ENCODE results near the gene SRPK2.
"Not testable (repeated sequence)": the region's sequence is repeated elsewhere in the genome, so short reads cannot be mapped to it uniquely, and the experiment has no call there.

SRPK2 gene

GRCh38 chr7:105388356-105389087 is at the start of gene SRPK2:
Gene SRPK2 (minus strand): TSS chr7:105388921.
- peak; percentile 80 for TF ChIP-seq POLR2A (IDR thresholded peaks at IDR 0.05; ENCODE audit: low read depth, low read length)
- no peak for FAIRE-seq
- peak; percentile 86 for DNase-seq (ENCODE audit: insufficient read length, low spot score)

- no peak for FAIRE-seq
- no peak for TF ChIP-seq POLR2A (IDR thresholded peaks at IDR 0.05; ENCODE audit: low read depth, low read length)
- DNase-seq (ENCODE audit: insufficient read length, low spot score) = no peak
Measured at GRCh38 chr7:105438254-105438653, 49.5 kb upstream of the SRPK2 start.

GRCh38 chr7:105437356-105437755 is 48.6 kb upstream of the SRPK2 start:
- not testable (repeated sequence) for FAIRE-seq; DNase-seq (ENCODE audit: insufficient read length, low spot score)

- no peak for TF ChIP-seq POLR2A (IDR thresholded peaks at IDR 0.05; ENCODE audit: low read depth, low read length)
- DNase-seq (ENCODE audit: insufficient read length, low spot score) = no peak
- FAIRE-seq = no peak
Measured at GRCh38 chr7:105429746-105430612, 41.3 kb upstream of the SRPK2 start.

GRCh38 chr7:105426606-105427146 is 38.0 kb upstream of the SRPK2 start:
- FAIRE-seq (no peak), DNase-seq (ENCODE audit: insufficient read length, low spot score) (no peak)
- TF ChIP-seq POLR2A (IDR thresholded peaks at IDR 0.05; ENCODE audit: low read depth, low read length) = no peak

- TF ChIP-seq POLR2A (IDR thresholded peaks at IDR 0.05; ENCODE audit: low read depth, low read length) = no peak
- DNase-seq (ENCODE audit: insufficient read length, low spot score) (no peak), FAIRE-seq (no peak)
Measured at GRCh38 chr7:105423987-105424386, 35.3 kb upstream of the SRPK2 start.

GRCh38 chr7:105413887-105414437 is 25.2 kb upstream of the SRPK2 start:
- no peak for TF ChIP-seq POLR2A (IDR thresholded peaks at IDR 0.05; ENCODE audit: low read depth, low read length)
- DNase-seq (ENCODE audit: insufficient read length, low spot score) (no peak), FAIRE-seq (no peak)

GRCh38 chr7:105410774-105411173 is 22.1 kb upstream of the SRPK2 start:
- FAIRE-seq; DNase-seq (ENCODE audit: insufficient read length, low spot score): not testable (repeated sequence)

GRCh38 chr7:105409775-105410174 is 21.1 kb upstream of the SRPK2 start:
- DNase-seq (ENCODE audit: insufficient read length, low spot score); FAIRE-seq: not testable (repeated sequence)

- DNase-seq (ENCODE audit: insufficient read length, low spot score) = no peak
- no peak for FAIRE-seq
- TF ChIP-seq POLR2A (IDR thresholded peaks at IDR 0.05; ENCODE audit: low read depth, low read length) = no peak
Measured at GRCh38 chr7:105408791-105409410, 20.2 kb upstream of the SRPK2 start.

- FAIRE-seq (no peak), DNase-seq (ENCODE audit: insufficient read length, low spot score) (no peak)
- TF ChIP-seq POLR2A (IDR thresholded peaks at IDR 0.05; ENCODE audit: low read depth, low read length) = no peak
Measured at GRCh38 chr7:105403128-105403527, 14.4 kb upstream of the SRPK2 start.

- TF ChIP-seq POLR2A (IDR thresholded peaks at IDR 0.05; ENCODE audit: low read depth, low read length) = no peak
- DNase-seq (ENCODE audit: insufficient read length, low spot score) (no peak), FAIRE-seq (no peak)
Measured at GRCh38 chr7:105402221-105403095, 13.7 kb upstream of the SRPK2 start.

All from H54 (cell line).